Measurements from ENCODE around the gene GPR156.
"Not testable (repeated sequence)": the region's sequence is repeated elsewhere in the genome, so short reads cannot be mapped to it uniquely, and the experiment has no call there.

The GPR156 gene

GRCh38 chr3:120156699-120157098 lies 128.3 kb downstream of the GPR156 start:
- no peak for DNase-seq

- DNase-seq, result not testable (repeated sequence)
Measured at GRCh38 chr3:120155694-120156093, 129.3 kb downstream of the GPR156 start.

- no peak for DNase-seq
Measured at GRCh38 chr3:120155108-120155507, 129.9 kb downstream of the GPR156 start.

GRCh38 chr3:120153294-120153693 lies 131.7 kb downstream of the GPR156 start:
- DNase-seq, result no peak

GRCh38 chr3:120151791-120152190 lies 133.2 kb downstream of the GPR156 start:
- DNase-seq, result no peak

DNA sequence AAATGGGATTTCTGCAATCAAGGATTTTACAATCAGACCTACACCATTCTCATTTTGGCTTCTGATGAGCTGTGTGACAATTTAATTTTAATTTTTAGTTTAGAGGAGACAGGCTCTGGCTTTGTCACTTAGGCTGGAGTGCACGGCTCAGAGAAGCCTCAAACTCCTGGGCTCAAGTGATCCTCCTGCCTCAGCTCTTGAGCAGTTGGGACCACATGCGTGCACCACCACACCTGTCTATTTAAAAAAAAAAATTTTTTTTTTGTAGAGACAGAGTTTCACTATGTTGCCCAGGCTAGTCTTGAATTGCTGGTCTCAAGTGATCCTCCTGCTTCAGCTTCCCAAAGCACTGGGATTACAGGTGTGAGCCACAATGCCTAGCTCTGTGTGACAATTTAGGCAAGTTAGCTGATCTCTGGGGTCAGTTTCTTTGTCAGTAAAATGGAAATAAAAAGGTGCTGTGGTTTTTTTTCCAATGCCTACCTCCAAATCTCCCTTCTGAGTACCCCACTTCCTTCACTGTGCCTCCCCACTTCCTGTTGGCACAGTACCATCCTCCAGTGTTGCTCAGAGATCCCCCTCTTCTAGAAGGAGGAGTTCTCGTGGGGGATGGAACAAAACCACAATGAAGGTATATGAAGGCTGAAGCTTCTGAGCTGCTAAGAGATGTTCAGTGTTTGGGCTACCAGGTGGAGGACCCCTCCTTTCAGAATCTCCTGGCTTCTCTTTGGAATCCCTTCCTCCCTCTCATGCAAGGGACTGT lies 136.7 kb downstream of the GPR156 start:
- no peak for DNase-seq

DNA sequence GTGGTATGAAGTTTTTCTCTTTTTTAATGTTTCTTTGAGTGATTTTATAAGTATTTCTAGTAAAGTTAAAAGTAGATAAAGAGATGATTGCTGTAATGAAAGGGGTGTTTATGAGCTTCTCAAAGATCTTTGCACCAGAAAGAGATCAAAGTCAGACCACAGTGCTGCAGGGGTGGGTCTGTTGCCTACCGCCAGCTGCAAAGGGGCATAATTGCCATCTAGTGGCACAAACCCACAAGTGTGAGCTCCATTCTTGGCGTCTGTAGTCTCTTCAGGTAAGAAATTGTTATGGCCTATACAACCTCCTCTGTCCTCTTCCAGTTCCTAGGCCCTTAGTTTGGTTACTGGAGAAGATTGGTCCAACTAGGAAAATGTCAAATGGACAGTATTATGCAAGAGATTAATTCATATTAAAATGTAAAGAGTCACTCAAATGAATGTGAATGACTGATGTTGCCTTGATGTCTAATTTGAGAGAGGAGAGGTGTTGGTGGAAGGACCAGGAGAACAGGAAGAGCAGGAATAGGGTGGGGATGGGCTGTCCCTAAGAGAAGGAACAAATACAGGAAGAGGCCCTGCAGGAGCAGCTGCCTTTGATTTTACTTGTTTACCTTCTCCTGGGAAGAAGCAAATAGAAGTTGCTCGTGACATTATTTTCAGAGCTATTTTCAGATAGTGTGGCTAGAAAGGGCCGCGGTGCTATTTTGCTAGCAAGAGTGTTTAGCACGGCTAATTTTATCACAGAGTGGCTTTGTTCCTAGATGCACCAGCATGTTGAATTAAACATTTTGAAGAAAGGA lies 137.8 kb downstream of the GPR156 start:
- DNase-seq, result no peak

DNA sequence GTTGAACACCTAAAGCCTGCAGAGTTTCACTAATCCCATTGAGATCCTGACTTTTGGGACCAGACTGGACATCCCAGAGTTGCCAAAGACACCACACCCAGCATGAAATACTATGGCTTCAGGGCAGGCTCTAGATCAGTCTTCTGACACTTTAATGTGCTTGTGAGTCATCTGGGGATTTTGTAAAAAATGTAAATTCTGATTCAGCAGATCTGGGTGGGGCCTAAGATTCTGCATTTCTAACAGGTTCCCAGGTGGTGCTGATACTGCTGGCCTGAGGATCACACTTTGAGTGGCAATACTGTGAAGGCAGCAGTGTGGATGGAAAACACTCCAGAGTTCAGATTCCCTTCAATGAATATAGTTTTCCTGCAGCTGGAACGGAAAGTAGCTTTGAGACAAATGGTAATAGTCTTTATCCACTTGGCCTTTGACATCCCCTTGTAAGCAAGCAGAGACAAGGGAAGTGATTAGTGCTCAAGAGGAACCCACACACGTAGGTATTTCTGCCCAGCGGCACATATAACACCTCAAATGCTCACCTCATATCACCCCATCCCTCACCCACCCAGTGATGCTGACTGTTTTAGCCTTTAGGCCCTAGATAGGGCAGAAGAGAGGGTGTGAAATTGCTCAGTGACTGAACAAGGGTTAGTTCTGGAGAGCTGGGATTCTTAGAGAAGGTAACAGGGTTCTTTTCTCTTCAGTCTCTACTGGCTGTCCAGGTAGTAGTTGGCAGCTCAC lies 139.3 kb downstream of the GPR156 start:
- no peak for DNase-seq

GRCh38 chr3:120144267-120144666 lies 140.8 kb downstream of the GPR156 start:
- no peak for DNase-seq

DNA sequence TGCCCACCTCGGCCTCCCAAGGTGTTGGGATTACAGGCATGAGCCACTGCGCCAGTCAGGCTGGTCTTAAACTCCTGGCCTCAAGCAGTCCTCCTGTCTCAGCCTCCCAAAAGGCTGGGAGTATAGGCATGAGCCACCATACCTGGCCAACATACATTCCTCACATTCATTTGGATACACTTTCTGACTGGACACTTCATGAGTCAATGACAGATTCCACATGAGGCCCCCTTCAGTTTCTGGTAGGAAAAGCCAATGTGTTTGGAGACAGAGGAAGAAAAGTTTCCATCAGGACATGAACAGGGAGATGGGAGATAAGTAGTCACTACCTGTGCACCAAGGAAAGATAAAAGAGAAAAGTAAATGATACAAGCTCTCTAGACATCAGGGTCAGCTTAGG lies 141.3 kb downstream of the GPR156 start:
- no peak for DNase-seq

DNA sequence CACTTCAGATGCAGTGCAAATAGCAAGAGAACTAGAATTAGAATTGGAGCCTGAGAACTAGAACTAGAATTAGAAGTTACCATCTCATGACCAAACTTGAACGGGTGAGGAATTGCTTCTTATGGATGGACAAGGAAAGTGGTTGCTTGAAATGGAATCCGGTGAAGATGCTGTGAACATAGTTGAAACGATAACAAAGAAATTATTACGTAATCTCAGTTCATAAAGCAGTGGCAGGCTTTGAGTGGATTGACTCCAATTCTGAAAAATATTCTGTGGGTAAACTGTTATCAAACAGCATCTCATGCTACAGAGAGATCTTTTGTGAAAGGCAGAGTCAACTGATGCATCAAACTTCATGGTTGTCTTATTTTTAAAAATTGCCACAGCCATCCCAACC lies 142.8 kb downstream of the GPR156 start:
- no peak for DNase-seq

DNA sequence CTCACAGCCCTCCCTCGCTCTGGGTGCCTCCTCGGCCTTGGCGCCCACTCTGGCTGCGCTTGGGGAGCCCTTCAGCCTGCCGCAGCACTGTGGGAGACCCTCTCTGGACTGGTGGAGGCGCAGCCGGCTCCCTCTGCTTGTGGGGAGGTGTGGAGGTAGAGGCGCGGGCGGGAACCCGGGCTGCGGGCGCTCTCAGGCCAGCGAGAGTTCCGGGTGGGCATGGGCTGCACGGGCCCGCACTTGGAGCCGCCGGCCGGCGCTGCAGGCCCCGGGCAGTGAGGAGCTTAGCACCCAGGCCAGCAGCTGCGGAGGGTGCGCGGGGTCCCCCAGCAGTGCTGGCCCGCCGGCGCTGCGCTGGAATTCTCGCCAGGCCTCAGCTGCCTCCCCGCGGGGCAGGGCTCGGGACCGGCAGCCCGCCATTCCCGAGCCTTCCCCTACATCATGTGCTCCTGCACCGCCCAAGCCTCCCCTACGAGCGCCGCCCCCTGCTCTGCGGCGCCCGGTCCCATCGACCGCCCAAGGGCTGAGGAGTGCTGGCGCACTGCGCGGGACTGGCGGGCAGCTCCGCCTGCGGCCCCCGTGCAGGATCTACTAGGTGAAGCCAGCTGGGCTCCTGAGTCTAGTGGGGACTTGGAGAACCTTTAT lies 144.8 kb downstream of the GPR156 start:
- DNase-seq, result no peak

- no peak for DNase-seq
Measured at GRCh38 chr3:120139140-120139539, 145.9 kb downstream of the GPR156 start.

DNA sequence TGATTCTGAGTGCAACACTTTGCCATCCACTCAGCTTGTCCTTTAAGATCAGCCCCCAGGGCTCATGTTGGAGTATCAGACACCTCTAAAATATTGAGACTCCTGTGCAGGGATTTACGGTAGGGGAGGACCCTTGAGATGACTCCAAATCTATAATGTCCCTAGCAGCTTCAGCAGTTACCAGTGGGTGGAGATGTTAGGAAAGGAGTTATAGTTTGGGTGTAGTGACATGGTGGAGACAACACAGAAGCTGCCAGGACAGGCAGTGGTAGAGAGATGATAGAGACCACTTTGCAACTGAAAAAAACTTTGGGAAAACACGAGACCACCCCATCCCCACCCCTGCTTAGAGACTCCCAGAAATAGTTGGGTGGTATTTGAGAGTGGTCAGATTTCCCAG lies 147.5 kb downstream of the GPR156 start:
- no peak for DNase-seq

DNA sequence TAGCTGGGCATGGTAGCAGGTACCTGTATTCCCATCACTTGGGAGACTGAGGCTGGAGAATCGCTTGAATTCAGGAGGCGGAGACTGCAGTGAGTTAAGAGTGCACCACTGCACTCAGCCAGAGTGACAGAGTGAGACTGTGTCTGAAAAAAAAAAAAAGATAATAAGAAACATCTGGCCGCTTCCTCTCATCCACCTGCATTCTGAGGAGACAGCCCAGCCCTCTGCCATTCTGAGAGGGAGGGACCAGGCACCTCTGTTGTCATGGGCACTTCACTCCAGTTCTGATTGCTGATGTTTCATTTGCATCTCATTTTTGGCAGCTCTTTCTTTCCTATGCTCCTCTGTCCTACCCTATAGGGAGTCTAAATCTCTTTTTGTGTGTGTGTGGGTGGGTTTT lies 154.4 kb downstream of the GPR156 start:
- DNase-seq, result no peak

- DNase-seq, result no peak
Measured at GRCh38 chr3:120129718-120130513, 155.1 kb downstream of the GPR156 start.

DNA sequence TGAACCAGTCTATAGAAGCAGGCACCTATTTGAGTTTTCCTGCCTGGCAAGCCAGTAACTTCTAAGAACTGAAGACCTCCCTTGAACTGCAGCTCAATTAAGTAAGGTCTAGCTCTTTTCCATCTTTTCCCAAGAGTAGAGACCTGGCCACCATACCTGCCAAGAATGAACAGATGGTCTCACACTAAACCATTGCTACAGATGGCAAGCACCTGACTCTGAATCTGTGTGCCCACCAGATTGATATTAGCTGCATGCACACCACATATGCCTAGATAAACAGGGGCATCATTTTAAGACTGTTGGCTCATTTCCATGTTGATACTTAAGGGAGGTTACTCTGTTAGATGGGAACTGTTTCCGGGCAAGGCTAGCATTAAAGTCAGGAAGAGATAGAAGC lies 156.0 kb downstream of the GPR156 start:
- no peak for DNase-seq

- no peak for DNase-seq
Measured at GRCh38 chr3:120125992-120126391, 159.0 kb downstream of the GPR156 start.

GRCh38 chr3:120119846-120120510 lies 165.0 kb downstream of the GPR156 start:
- DNase-seq, result no peak
